Upper lobe of left lung (tissue), 4 donors: Measurements from ENCODE around the gene RBM5.

Experiments
- EP300 ChIP-seq, 4 donors: sonication (generic); formaldehyde crosslinking; IDR thresholded peaks; one replicate each; pipeline ENCODE4 v1.5.1; 2017; ENCODE audit warnings: antibody characterized with exemption in 4 of 4, control low read depth in 2 of 4
- POLR2A ChIP-seq, 4 donors: fragments of 450-650 bp; IDR thresholded peaks; one replicate each; pipeline ENCODE4 v1.5.1; 2016 to 2017; ENCODE audit warnings: antibody characterized with exemption in 4 of 4, mild to moderate bottlenecking in 2 of 4
- TF ChIP-seq, protein P1 (sequence below), 6 experiments: fragments of 450-650 bp in 4 of 6; fragments of 200-600 bp in 2 of 6; sonication (generic) in 2 of 6; IDR thresholded peaks; one replicate each; pipeline ENCODE4 v1.5.1; 2016 to 2019; ENCODE audit warnings: antibody characterized with exemption in 6 of 6

DNA sequence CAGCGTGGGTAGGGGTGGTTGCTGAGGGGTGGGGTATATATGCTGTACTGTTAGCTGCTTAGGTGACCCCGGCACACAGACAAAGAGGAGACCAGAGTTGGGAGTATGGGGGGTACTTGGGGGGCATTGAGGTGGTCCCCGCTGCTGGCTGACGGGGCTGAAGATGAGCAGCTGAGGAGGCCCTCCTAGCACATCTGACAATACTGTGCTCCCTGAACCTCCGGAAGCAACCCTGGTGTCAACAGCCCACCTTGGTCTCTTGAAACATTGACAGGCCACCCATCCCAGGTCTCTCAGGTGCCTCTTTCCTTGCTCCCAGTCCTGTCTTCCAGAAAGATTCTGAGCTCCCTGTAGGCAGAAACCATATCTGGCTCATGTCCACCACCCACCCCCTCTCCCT lies 47.2 kb downstream of the RBM5 start:
- TF ChIP-seq, protein P1, sequence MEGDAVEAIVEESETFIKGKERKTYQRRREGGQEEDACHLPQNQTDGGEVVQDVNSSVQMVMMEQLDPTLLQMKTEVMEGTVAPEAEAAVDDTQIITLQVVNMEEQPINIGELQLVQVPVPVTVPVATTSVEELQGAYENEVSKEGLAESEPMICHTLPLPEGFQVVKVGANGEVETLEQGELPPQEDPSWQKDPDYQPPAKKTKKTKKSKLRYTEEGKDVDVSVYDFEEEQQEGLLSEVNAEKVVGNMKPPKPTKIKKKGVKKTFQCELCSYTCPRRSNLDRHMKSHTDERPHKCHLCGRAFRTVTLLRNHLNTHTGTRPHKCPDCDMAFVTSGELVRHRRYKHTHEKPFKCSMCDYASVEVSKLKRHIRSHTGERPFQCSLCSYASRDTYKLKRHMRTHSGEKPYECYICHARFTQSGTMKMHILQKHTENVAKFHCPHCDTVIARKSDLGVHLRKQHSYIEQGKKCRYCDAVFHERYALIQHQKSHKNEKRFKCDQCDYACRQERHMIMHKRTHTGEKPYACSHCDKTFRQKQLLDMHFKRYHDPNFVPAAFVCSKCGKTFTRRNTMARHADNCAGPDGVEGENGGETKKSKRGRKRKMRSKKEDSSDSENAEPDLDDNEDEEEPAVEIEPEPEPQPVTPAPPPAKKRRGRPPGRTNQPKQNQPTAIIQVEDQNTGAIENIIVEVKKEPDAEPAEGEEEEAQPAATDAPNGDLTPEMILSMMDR (IDR thresholded peaks at IDR 0.05): no peak
- TF ChIP-seq POLR2A (IDR thresholded peaks at IDR 0.05) (no peak), EP300 (IDR thresholded peaks at IDR 0.05) (no peak)
